ENCODE results near the gene AGT. TPM values are rescaled to one million over a fixed set of nuclear protein-coding genes. Genes with fewer than 3 reads are reported as not detected.

AGT gene
- total RNA-seq, 1 experiment from 2014 or later, result 1.0 TPM

- H3K27ac Mint-ChIP-seq, result no peak overlapping the region
- H3K36me3 Mint-ChIP-seq, result peaks cover 57% of the 10 kb centered on the region
- CTCF ChIA-PET, result interaction anchor here (1.4 kb wide), 1 partner anchor 28 kb away, joined by 6 read pairs; the partner anchor contains the start of gene COG2
- no peak overlapping the region for H3K4me3 Mint-ChIP-seq
- H3K27me3 Mint-ChIP-seq (ENCODE audit: low read depth), result no peaks in the 10 kb centered on the region
- no peaks in the 10 kb centered on the region for H3K9me3 Mint-ChIP-seq
- ATAC-seq (no peak), DNase-seq (ENCODE audit: low spot score) (no peak)
- H3K4me1 Mint-ChIP-seq, result no peaks in the 10 kb centered on the region
- TF ChIP-seq GRHL2 (CRISPR knock-in tag; IDR thresholded peaks at IDR 0.05; ENCODE audit: insufficient replicate concordance, severe bottlenecking) (no peak), ATF2 (CRISPR knock-in tag; IDR thresholded peaks at IDR 0.05; ENCODE audit: borderline replicate concordance, low read depth) (no peak)
- POLR2A ChIA-PET, result no interaction called here
Measured at GRCh38 chr1:230669543-230669942, 44.4 kb downstream of the AGT start.

- Mint-ChIP-seq H3K27me3 (ENCODE audit: low read depth) (no peaks in the 10 kb centered on the region), H3K27ac (no peak overlapping the region), H3K36me3 (peaks cover 56% of the 10 kb centered on the region), H3K4me1 (no peaks in the 10 kb centered on the region), H3K4me3 (no peak overlapping the region), H3K9me3 (no peaks in the 10 kb centered on the region)
- POLR2A ChIA-PET, result no interaction called here
- CTCF ChIA-PET, result interaction anchor here (0.7 to 1.4 kb wide), 2 partner anchors 26 to 29 kb away, joined by 3 to 6 read pairs; partner anchors contain the start of gene COG2
- no peak for ATAC-seq
- DNase-seq (ENCODE audit: low spot score), result no peak
- TF ChIP-seq HMGXB4 (CRISPR knock-in tag; IDR thresholded peaks at IDR 0.05) (no peak), ZNF317 (CRISPR knock-in tag; IDR thresholded peaks at IDR 0.05; ENCODE audit: borderline replicate concordance, low read depth) (no peak), ZNF512 (CRISPR knock-in tag; IDR thresholded peaks at IDR 0.05; ENCODE audit: borderline replicate concordance) (no peak), ATF2 (CRISPR knock-in tag; IDR thresholded peaks at IDR 0.05; ENCODE audit: borderline replicate concordance, low read depth) (no peak), MAX (CRISPR knock-in tag; IDR thresholded peaks at IDR 0.05) (no peak), CBFB (CRISPR knock-in tag; IDR thresholded peaks at IDR 0.05; ENCODE audit: low read depth) (no peak), MYBL2 (CRISPR knock-in tag; IDR thresholded peaks at IDR 0.05) (no peak), CDX4 (CRISPR knock-in tag; IDR thresholded peaks at IDR 0.05; ENCODE audit: borderline replicate concordance) (no peak), E2F4 (CRISPR knock-in tag; IDR thresholded peaks at IDR 0.05; ENCODE audit: borderline replicate concordance, low read depth) (no peak), ZNF121 (CRISPR knock-in tag; IDR thresholded peaks at IDR 0.05) (no peak), MXD4 (CRISPR knock-in tag; IDR thresholded peaks at IDR 0.05; ENCODE audit: borderline replicate concordance) (no peak), OVOL2 (CRISPR knock-in tag; IDR thresholded peaks at IDR 0.05; ENCODE audit: borderline replicate concordance) (no peak), ERG (CRISPR knock-in tag; IDR thresholded peaks at IDR 0.05) (no peak), ZSCAN18 (CRISPR knock-in tag; IDR thresholded peaks at IDR 0.05) (no peak), MLX (CRISPR knock-in tag; IDR thresholded peaks at IDR 0.05) (no peak), E2F1 (CRISPR knock-in tag; IDR thresholded peaks at IDR 0.05) (no peak), ZBTB43 (CRISPR knock-in tag; IDR thresholded peaks at IDR 0.05) (no peak)
Measured at GRCh38 chr1:230668227-230668626, 45.7 kb downstream of the AGT start.
